Stimulated activated CD8-positive, alpha-beta memory T cell treated with anti-CD3 and anti-CD28 coated beads, Interleukin-2, amount 100 ng/mL, for 48 hours (primary cell): ENCODE data around the gene FBXW7.

ENCODE experiments used
- DNase-seq, 2 donors: peaks; one replicate each; pipeline ENCODE4 v3.0.0-alpha.2; 2020; ENCODE audit warnings: low read depth in 2 of 2

The FBXW7 gene

GRCh38 chr4:152476796-152477195 lies 59.1 kb downstream of the FBXW7 start:
- no peak for DNase-seq

GRCh38 chr4:152471251-152471792 lies 64.6 kb downstream of the FBXW7 start:
- no peak for DNase-seq

DNA sequence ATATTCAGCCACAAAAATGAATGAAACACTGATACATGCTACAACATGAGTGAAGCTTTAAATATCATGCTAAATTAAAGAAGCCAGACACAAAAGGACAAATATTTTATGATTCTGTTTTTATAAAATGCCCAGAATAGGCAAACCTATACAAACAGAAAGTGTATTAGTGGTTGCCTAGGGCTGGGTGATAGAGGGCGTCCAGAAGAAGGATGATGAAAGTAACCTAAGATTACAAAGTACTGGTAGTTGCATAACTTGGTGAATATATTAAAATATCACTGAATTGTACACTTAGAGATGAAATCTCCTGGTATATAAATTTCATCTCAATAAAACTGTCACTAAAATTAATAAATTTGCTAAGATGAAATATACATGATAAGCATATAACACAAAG lies 67.5 kb downstream of the FBXW7 start:
- no peak for DNase-seq

DNA sequence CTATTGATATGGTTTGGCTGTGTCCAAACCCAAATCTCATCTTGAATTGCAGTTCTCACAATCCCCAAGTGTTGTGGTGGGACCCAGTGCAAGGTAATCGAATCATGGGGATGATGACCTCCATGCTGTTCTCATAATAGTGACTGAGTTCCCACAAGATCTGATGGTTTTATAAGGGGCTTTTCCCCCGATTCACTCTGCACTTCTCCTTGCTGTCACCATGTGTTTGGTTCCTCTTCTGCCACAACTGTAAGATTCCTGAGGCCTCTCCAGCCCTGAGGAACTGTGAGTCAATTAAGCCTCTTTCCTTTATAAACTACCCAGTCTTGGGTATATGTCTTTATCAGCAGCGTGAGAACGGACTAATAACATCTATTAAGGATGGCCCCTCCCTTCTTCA lies 68.8 kb downstream of the FBXW7 start:
- no peak for DNase-seq

GRCh38 chr4:152464030-152464823 lies 71.7 kb downstream of the FBXW7 start:
- no peak for DNase-seq

DNA sequence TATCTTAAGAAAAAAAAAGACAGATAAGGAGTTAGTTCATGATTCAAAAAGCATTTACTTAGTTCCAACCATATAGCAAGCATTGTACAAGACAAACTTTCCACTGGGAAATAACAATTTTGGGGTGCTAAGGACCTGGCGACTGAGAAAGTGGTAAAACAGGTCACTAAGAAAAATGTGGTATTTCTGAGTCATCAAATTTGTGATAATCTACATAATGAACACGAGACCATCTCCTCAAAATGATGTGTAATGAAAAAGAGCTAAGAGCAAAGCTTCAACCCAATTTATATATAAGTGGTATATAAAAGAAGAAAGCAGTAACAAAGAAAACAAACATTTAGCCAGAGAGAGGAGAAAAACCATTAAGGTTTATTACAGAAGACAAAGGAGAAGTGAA lies 72.3 kb downstream of the FBXW7 start:
- DNase-seq, result no peak

DNA sequence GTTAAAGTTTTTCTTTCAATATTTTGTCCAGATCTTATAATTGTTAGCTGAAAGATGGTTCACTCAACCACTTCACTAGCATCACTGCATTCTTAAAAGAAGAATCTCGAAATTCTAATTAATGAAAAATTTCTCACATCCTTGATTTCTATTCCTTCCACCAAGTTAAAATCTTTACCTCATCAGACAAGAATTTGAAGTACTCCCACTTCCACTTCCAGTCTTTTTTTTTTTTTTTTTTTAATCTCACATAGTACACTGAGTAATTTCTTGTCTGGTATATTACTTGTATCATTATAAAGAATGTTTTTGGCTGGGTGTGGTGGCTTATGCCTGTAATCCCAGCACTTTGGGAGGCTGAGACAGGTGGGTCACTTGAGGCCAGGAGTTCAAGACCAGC lies 73.2 kb downstream of the FBXW7 start:
- no peak for DNase-seq

- no peak for DNase-seq
These were observed 73.8 kb downstream of the FBXW7 start for GRCh38 chr4:152462047-152462446.

GRCh38 chr4:152460488-152460887 lies 75.4 kb downstream of the FBXW7 start:
- DNase-seq, result no peak

- no peak for DNase-seq
These were observed 76.6 kb downstream of the FBXW7 start for GRCh38 chr4:152459326-152459725.

- DNase-seq, result no peak
These were observed 77.0 kb downstream of the FBXW7 start for GRCh38 chr4:152458801-152459302.

- DNase-seq, result no peak
These were observed 79.3 kb downstream of the FBXW7 start for GRCh38 chr4:152456609-152457008.

GRCh38 chr4:152455311-152455710 lies 80.6 kb downstream of the FBXW7 start:
- DNase-seq, result no peak

- no peak for DNase-seq
These were observed 81.4 kb downstream of the FBXW7 start for GRCh38 chr4:152454398-152455011.

GRCh38 chr4:152451496-152451895 lies 84.4 kb downstream of the FBXW7 start:
- DNase-seq, result no peak

DNA sequence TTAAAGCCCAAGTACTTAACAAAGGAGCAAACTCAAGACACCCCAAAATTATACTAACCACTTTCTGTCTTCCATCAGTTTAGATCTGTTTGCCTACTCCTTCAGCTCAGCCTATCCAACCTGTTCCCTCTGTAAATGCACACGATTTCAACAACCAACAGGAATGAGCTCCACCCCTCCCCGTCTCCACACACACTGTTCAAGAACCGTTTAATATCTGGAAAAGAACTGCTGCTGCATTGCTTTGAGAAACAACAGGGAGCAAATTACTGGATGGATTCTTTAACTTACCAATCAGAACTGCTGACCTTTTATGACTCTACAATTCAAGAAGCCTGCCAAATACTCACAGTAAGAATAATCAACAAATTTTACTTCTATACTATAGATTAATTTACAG lies 87.0 kb downstream of the FBXW7 start:
- DNase-seq, result no peak

DNA sequence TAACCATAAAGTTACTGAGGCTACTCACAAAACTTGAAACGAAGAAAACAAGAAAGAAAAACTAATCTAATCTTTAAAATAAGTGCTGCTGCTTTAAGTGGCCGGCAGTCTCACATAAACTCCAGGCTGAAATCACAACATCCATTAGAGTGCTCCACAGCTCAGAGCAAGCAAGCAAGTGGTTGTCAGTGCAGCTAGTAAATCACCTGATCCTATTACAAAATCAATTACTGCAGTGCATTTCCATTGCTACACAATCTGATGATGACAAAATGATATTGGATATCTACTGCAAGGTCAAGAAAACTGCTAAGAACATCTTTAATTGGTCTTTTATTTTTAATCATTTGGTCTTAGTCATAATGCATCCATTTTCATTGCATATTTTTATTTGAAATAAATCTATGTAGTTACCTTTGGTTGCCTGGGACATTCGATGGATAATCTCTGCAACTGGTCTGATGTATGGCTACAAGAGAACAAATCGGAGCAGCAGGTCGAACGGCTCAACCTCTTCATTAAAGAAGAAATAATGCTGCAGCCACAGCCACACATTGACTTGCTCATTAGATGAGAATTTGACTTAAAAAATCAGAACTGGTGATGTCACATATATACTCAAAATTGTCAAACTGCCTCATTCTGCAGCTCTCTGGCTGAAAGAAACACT lies 87.7 kb downstream of the FBXW7 start:
- DNase-seq, result no peak

GRCh38 chr4:152443859-152444258 lies 92.0 kb downstream of the FBXW7 start:
- no peak for DNase-seq

GRCh38 chr4:152437561-152437960 lies 98.3 kb downstream of the FBXW7 start:
- no peak for DNase-seq

DNA sequence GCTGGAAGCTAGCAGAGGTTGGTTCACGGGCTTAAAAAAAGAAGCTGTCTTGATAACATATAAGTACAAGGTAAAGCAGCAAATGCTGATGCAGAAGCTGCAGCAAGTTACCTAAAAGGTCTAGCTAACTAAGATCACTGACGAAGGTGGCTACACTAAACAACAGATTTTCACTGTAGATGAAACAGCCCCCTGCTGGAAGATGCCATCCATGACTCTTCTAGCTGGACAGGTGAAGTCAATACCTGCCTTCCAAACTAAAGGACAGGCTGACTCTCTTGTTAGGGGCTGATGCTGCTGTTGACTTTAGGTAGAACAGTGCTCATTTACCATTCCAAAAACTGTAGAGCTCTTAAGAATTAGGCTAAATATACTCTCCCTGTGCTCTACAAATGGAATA lies 99.5 kb downstream of the FBXW7 start:
- DNase-seq, result no peak

DNA sequence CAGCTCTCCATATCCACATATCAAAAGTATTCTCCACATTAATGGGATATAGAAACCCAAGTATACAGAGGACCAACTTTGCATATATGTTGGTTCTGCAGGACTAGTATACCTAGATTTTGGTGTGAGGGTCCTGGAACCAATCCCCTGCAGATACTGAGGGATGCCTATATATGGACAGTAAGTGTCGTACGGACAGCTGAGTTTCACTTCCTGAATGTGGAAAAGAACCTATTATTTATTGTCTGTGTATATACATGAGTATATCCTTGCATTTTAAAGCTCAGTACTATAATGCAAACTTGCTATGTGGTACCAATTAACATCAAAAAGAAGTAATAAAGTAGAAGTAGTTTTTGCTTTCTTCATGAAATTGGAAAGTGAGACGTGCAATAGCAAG lies 101.9 kb downstream of the FBXW7 start:
- DNase-seq, result no peak

DNA sequence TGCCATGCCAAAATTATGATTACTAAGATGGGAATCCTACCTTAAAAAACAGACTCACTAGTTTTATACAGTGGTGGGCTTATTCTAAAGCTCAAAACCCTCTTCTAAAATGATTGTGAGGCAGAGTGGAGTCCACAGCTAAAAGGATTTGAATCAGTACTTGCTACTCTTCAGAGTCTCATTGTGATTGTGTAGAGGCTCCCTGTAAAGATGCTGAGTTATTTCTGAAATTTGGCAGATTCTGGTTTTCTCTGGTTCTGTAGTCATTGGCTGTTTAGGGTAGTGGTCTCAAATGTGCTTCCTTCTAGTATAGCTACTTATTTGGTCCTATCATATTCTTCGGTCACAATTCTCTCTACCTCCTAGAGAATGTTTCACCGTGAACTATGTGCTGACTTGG lies 104.1 kb downstream of the FBXW7 start:
- no peak for DNase-seq

GRCh38 chr4:152431291-152431690 lies 104.6 kb downstream of the FBXW7 start:
- DNase-seq, result no peak
